T-helper 2 cell treated with Interferon-gamma antibody and Interleukin-4, amounts not matched to agents 100 ng/mL and 5 ng/mL, for 36 hours (primary cell): Measurements from ENCODE around the gene PABPN1. TPM values are rescaled to one million over a fixed set of nuclear protein-coding genes. Genes with fewer than 3 reads are reported as not detected.

Experiments used
- intact Hi-C: fragments of 100-400 bp; cut with micrococcal nuclease; formaldehyde crosslinking; loops from one replicate; pipeline ENCODE4 v1.15.1; 2023
- total RNA-seq: library from RNA; stranded (reverse); gene quantifications from 2 replicates; pipeline ENCODE4 v1.2.3, GENCODE V29; 2022

Gene PABPN1
- total RNA-seq, 1 donor from 2014 or later = 196 TPM

DNA sequence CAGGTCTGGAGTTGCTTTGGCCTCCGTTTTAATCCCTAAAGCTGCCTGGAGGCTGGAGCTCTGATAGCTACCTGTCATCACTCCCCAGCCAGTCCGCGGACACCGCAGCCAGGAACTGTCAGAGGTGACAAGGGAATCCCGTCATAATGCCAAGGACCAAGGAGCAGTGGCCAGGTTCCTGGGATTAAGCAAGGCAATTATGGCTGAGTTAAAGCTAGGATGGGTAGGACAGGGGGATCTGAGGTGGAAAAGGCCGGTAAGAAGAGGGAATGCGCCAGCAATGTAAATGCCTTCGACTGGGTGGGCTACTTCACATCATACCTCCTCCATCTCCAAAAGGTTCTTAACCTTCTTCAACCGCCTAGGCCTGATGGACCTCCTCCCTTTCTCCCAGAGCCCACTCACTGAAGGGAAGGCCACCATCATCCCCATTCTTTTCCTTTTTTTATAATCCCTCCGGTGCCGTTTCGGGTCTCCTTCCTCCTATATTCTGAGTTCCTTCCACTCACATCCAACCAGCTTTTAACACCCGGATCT lies 20.5 kb upstream of the PABPN1 start:
- intact Hi-C loops = loop anchor here (1.0 to 10.0 kb wide), 7 partner anchors 14 to 533 kb away; partner anchors contain the start of genes ACIN1, C14orf119, HOMEZ and NGDN

DNA sequence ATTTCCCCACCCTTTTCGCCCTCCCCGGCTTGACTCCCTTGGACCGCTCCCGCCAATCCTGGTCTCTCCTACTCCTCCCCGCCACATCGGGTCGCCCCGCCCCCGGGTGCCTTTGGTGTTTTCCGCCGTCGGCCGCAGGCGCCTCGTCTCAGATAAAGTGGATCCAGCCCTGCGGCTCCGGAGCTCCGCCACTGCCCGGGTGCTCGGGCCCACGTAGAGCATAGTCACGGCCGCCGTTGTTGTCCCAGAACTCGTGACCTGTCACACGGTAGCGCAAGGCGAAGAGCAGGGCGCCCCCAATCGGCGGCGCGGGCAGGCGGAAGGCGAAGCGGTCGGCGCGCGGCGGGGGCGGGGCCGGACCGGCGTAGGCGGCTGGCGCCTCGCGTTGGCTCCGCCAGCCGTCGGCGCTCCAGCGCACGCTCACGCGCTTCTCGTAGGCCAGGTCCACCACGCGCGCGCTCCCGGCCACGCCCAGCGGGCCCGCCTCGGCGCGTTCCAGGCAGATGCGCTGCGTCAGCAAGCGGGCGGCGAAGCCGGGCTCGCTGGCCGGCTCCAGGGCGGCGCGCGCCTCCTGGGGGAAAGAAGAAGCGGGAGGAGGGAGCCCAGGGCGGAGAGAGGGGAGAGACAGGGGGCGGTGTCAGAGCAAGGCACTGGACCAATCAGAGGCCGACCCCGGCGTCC lies 19.8 kb upstream of the PABPN1 start:
- intact Hi-C loops = loop anchor here (1.0 to 10.0 kb wide), 7 partner anchors 15 to 534 kb away; partner anchors contain the start of genes ACIN1, C14orf119, HOMEZ and NGDN

GRCh38 chr14:23301969-23302289 lies 19.3 kb upstream of the PABPN1 start:
- intact Hi-C loops = loop anchor here (1.0 to 10.0 kb wide), 7 partner anchors 16 to 535 kb away; partner anchors contain the start of genes ACIN1, C14orf119, HOMEZ and NGDN

DNA sequence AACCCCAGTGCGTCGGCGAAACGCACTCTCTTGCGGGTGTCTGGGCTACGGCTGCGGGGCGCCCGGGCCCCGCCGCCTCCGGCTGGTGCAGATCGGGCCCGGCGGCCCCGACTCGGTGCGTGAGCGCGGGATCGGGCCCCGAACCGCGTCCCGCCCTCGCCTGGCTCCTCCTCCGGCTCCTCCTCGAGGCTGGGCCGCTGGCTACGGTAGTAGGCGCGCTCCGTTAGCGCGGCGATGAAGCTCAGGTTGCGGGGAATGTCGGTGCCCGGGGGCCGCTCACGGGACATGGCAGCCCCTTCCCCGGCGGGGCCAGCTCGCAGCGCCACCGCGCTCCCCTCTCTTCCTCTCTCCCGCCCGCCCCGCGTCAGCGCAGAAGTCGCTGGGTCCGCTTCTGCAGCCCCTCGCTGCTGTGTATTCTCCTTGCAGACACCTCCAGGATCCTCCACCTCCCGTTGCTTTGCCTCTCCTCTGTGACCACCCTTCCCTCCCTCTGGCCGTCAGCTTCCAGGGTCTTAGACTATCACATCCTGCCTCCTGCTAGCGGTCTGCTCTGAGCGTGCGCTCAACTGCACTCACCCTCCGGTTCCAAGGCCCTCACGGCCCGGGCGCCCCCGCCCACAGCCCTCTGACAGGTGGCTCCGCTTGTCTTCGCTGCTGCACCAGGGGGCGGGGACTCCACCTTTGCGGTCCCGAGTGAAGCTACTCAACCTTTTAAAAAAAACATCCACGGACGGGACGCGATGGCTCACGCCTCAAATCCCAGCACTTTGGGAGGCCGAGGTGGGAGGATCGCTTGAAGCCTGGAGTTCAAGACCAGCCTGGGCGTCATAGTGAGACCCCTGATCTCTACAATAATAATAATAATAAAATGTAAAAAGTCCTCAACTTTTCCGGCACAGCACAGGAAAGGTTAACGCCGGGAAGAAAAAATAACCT lies 18.7 kb upstream of the PABPN1 start, which contains the start of gene PPP1R3E:
Gene PPP1R3E (minus strand): TSS at position 570 of the 936 bp plus-strand sequence. CDS start 283 bp downstream, at position 287.
- intact Hi-C loops = loop anchor here (5.0 to 10.0 kb wide), 2 partner anchors 298 to 535 kb away; partner anchors contain the start of gene OXA1L

DNA sequence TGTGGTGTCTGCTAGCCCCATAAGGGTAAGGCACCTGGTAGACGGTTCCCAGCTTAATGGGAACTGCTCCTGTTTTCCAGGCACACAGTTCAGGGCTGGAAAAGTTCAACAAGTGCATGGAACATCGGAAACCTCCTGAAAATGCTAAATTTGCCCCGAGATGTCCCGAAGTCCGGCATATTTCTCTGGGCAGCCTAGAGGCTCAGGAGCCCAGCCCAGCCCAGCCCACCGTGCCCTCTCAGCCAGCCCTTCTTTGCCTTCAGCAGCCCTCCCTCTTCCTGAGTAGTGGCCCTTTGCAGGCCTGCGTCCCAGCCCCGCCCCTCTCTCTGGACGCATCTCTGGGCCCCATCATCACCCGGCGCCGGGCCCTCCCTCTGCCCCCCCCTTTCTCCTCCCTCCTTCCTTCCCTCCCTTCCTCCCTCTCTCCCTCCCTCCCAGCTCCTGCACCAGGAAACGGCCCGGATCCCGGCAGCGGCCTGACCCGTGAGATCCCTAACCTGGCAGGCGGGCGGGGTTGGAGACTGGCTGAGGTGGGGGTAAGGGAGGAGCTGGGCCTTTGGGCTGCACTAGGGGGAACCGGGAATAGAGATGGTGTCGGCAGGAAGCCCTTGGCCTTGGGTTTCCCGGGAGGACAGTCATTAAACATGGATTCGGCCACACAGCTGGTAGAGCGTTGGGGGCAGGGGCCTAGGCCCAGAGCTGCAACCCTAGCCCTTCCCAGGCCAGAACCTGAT lies 14.7 kb upstream of the PABPN1 start, which contains the start of gene BCL2L2:
Gene BCL2L2 (plus strand): TSS at position 422 of the 734 bp plus-strand sequence. CDS start 935 bp downstream, outside the sequence.
- intact Hi-C loops = loop anchor here (10.0 kb wide), 1 partner anchor 302 kb away; no protein-coding TSS in a partner anchor

DNA sequence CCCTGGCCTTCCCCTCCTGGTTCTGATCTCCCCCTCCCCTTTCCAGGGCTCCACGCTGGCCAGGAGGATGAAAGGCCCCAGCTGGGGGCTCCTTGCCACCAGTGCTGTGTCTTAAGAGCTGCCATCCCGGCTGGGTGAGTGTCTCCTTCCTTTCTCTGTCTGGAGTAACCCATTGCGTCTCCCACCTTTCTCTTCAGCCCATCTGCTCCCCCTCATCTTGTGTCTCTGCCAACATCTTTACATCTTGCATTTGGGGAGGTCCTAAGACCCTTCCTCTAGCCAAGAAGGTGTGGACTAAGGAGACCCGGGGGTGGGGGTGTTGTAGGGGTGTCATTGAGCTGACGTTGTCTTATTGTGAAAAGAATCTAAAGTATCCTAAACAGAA lies 14.1 kb upstream of the PABPN1 start:
- intact Hi-C loops = loop anchor here (10.0 kb wide), 1 partner anchor 302 kb away; no protein-coding TSS in a partner anchor

DNA sequence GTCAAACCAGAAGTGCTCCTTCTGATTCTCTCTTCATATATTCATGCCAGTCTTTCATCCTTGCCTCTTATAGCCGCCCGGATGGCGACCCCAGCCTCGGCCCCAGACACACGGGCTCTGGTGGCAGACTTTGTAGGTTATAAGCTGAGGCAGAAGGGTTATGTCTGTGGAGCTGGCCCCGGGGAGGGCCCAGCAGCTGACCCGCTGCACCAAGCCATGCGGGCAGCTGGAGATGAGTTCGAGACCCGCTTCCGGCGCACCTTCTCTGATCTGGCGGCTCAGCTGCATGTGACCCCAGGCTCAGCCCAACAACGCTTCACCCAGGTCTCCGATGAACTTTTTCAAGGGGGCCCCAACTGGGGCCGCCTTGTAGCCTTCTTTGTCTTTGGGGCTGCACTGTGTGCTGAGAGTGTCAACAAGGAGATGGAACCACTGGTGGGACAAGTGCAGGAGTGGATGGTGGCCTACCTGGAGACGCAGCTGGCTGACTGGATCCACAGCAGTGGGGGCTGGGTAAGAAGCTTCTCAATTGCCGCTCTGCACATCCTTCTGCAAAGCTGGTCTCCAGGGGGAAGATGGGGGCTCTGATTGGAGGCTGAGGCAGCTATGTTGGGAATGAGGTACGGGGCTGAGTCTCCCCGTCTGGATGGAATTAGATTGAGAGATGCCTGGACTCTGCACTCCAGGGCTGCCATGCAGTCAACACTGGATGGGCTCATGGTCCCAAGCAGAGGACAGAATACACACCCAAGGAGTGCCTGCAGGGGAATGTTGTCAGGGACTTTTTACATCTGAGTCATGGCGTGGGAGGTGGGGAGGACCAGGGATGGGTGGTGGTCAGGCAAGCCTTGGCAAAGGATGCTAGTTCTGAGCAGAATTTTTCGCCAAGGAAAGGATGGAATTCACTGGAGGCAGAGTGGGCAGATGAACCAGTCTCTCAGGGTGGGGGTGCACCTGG lies 13.3 kb upstream of the PABPN1 start:
- intact Hi-C loops = loop anchor here (10.0 kb wide), 1 partner anchor 303 kb away; no protein-coding TSS in a partner anchor

- intact Hi-C loops = loop anchor here (10.0 kb wide), 1 partner anchor 304 kb away; no protein-coding TSS in a partner anchor
Measured at GRCh38 chr14:23308721-23309445, 12.4 kb upstream of the PABPN1 start.

- intact Hi-C loops = no loop called here
Measured at GRCh38 chr14:23310546-23310945, 10.7 kb upstream of the PABPN1 start.

DNA sequence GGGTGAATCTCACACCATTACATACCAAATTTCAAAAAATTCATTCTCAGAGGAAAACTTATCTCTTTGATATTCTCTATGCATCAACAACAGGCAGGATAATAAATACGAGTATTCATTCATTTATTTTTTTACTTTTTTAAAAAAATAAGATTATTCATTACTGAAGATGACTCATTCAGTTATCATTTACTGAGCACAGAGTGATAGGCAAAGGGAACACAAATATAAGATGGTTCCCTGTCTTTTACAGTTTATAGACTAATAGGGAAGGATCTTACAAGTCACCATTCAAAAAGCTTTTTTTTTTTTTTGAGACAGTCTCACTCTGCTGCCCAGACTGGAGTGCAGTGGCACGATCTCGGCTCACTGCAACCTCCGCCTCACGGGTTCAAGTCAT lies 5.0 kb upstream of the PABPN1 start:
- intact Hi-C loops = no loop called here

DNA sequence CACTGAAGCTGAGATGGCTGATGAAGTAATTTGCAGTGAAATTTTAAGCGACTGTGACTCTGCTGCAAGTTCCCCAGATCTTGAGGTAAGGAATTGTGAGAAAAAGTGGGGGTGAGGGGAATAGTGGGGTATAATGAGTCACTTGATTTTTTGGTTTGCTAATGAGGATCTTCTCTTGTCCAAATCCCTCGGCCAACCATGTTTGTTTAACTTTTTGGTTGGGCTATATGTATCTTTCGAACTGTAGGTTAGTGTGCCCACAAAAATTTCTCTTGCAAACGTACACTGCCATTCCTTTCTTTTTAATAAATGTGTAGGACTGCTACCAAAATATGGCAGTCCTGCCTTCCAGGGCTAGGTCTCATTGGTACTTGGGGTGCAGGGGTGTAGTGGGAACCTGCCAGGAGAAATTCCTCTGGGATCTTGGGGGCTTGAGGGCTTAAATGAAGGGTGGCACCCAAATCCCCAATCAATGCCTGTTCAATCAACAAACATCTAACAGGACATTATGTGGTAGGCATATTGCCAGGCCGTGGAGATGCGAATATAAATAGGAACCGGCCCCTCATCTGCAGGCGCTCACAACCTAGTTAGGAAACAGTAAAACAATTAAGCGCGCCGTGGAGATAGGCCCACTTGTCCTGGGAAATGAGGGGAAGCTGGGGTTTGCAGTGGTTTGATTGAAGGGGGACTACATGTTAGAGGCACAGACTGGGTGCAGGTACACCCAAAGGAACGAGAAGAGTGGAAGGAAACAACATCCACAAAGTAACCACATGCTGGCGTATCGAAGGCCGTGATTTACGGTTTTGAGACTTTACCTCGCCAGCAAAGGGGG lies 1.3 kb upstream of the PABPN1 start:
- intact Hi-C loops = loop anchor here (5.0 kb wide), 1 partner anchor 247 kb away; the partner anchor contains the start of gene AP1G2

- intact Hi-C loops = loop anchor here (1.0 to 5.0 kb wide), 7 partner anchors 21 to 393 kb away; partner anchors contain the start of genes ACIN1, AP1G2, C14orf119 and HOMEZ
Measured at GRCh38 chr14:23321572-23322547, 603 bp downstream of the PABPN1 start.

- intact Hi-C loops = loop anchor here (5.0 kb wide), 1 partner anchor 244 kb away; the partner anchor contains the start of gene AP1G2
Measured at GRCh38 chr14:23322568-23323517, 1.6 kb downstream of the PABPN1 start.

- intact Hi-C loops = loop anchor here (5.0 kb wide), 1 partner anchor 243 kb away; the partner anchor contains the start of gene AP1G2
Measured at GRCh38 chr14:23323838-23324454, 2.7 kb downstream of the PABPN1 start.

GRCh38 chr14:23324455-23324846 lies 3.2 kb downstream of the PABPN1 start:
- intact Hi-C loops = loop anchor here (5.0 kb wide), 1 partner anchor 243 kb away; the partner anchor contains the start of gene AP1G2
